HEK293 (cell line): ENCODE results near the gene COL5A3.

Source experiments
- CTCF ChIA-PET: fragments of 350-600 bp; formaldehyde crosslinking; extraction: SDS; loops from one replicate; lab custom pipeline; 2021; ENCODE audit warnings: antibody characterized with exemption; lab: Yijun Ruan, JAX
- POLR2A ChIA-PET: fragments of 300-600 bp; formaldehyde crosslinking; extraction: SDS; loops from one replicate; lab custom pipeline; 2020; ENCODE audit warnings: antibody characterized with exemption, inconsistent platforms; lab: Yijun Ruan, JAX
- H3K27ac ChIP-seq: fragments of 200-500 bp; sonication (Bioruptor generic); 2 replicates; pipeline ENCODE4 v1.5.1; 2014; ENCODE audit warnings: low read depth, low read length, control low read depth, inconsistent platforms; ENCODE audit errors: extremely low read depth
- H3K36me3 ChIP-seq, 2 experiments: fragments of 200-500 bp in 1 of 2; sonication (Bioruptor generic) in 1 of 2; 1 replicate in 1 of 2; 2 replicates in 1 of 2; pipeline ENCODE4 v1.5.1; 2014 to 2017; ENCODE audit warnings: inconsistent platforms in 2 of 2, low read length in 2 of 2; ENCODE audit not compliant: control insufficient read depth in 2 of 2, insufficient read depth in 1 of 2
- H3K4me1 ChIP-seq: fragments of 200-500 bp; sonication (Bioruptor generic); 2 replicates; pipeline ENCODE4 v1.5.1; 2014; ENCODE audit warnings: mild to moderate bottlenecking, low read length, inconsistent platforms; ENCODE audit not compliant: control insufficient read depth, insufficient read depth
- H3K4me3 ChIP-seq: 2 replicates; pipeline ENCODE4 v1.5.1; 2011; ENCODE audit warnings: low read depth, mild to moderate bottlenecking, control low read depth, low read length, moderate library complexity
- H3K9me3 ChIP-seq: fragments of 200-500 bp; sonication (Bioruptor generic); 2 replicates; pipeline ENCODE4 v1.5.1; 2014; ENCODE audit warnings: low read depth, low read length, inconsistent platforms; ENCODE audit not compliant: control insufficient read depth, insufficient read depth
- GFI1B ChIP-seq: fragments of 450-650 bp; formaldehyde crosslinking; IDR thresholded peaks from 2 replicates; pipeline ENCODE4 v1.5.1; 2016; ENCODE audit warnings: missing biosample characterization, missing genetic modification characterization
- GLI2 ChIP-seq: fragments of 450-650 bp; formaldehyde crosslinking; IDR thresholded peaks from 2 replicates; pipeline ENCODE4; 2017; ENCODE audit warnings: missing biosample characterization, missing genetic modification characterization, low read depth, borderline replicate concordance
- PRDM10 ChIP-seq: fragments of 450-650 bp; formaldehyde crosslinking; IDR thresholded peaks from 2 replicates; pipeline ENCODE4 v1.5.1; 2016; ENCODE audit warnings: missing biosample characterization, missing genetic modification characterization
- SP2 ChIP-seq: fragments of 450-650 bp; formaldehyde crosslinking; IDR thresholded peaks from 2 replicates; pipeline ENCODE4 v1.5.1; 2016; ENCODE audit warnings: missing biosample characterization, missing genetic modification characterization
- SP3 ChIP-seq: fragments of 450-650 bp; formaldehyde crosslinking; IDR thresholded peaks from 2 replicates; pipeline ENCODE4 v1.5.1; 2016; ENCODE audit warnings: missing biosample characterization, missing genetic modification characterization
- YY2 ChIP-seq: fragments of 450-650 bp; formaldehyde crosslinking; IDR thresholded peaks from 2 replicates; pipeline ENCODE4 v1.5.1; 2016; ENCODE audit warnings: missing biosample characterization, missing genetic modification characterization
- ZBTB17 ChIP-seq: fragments of 450-650 bp; formaldehyde crosslinking; IDR thresholded peaks from 2 replicates; pipeline ENCODE4 v1.5.1; 2016; ENCODE audit warnings: missing biosample characterization, missing genetic modification characterization
- ZBTB20 ChIP-seq: fragments of 450-650 bp; formaldehyde crosslinking; IDR thresholded peaks from 2 replicates; pipeline ENCODE4 v1.5.1; 2016; ENCODE audit warnings: missing biosample characterization, missing genetic modification characterization
- ZBTB48 ChIP-seq: fragments of 450-650 bp; formaldehyde crosslinking; IDR thresholded peaks from 2 replicates; pipeline ENCODE4 v1.5.1; 2016; ENCODE audit warnings: missing biosample characterization, missing genetic modification characterization
- ZNF175 ChIP-seq: fragments of 450-650 bp; formaldehyde crosslinking; IDR thresholded peaks from 2 replicates; pipeline ENCODE4 v1.5.1; 2016; ENCODE audit warnings: missing biosample characterization, missing genetic modification characterization
- ZNF184 ChIP-seq: fragments of 450-650 bp; IDR thresholded peaks from 2 replicates; pipeline ENCODE4 v1.5.1; 2018; ENCODE audit warnings: missing biosample characterization, mild to moderate bottlenecking, missing genetic modification characterization
- ZNF274 ChIP-seq, 2 experiments: fragments of 200-500 bp in 1 of 2; fragments of 450-650 bp in 1 of 2; sonication (Bioruptor generic) in 1 of 2; formaldehyde crosslinking in 1 of 2; IDR thresholded peaks; 2 replicates each; pipeline versions ENCODE4 v1.5.1 to v1.6.1; 2014 to 2016; ENCODE audit warnings: borderline replicate concordance in 1 of 2, inconsistent platforms in 1 of 2, low read length in 1 of 2, missing biosample characterization in 1 of 2, missing genetic modification characterization in 1 of 2
- ZNF335 ChIP-seq: fragments of 450-650 bp; formaldehyde crosslinking; conservative IDR thresholded peaks from 2 replicates; pipeline ENCODE4 v1.5.1; 2016; ENCODE audit warnings: missing biosample characterization, missing genetic modification characterization
- ZNF416 ChIP-seq: fragments of 450-650 bp; formaldehyde crosslinking; IDR thresholded peaks from 2 replicates; pipeline ENCODE4 v1.5.1; 2016; ENCODE audit warnings: missing biosample characterization, missing genetic modification characterization
- ZNF423 ChIP-seq: fragments of 450-650 bp; formaldehyde crosslinking; IDR thresholded peaks from 2 replicates; pipeline ENCODE4 v1.5.1; 2016; ENCODE audit warnings: missing biosample characterization, missing genetic modification characterization
- ZNF529 ChIP-seq: fragments of 450-650 bp; formaldehyde crosslinking; IDR thresholded peaks from 2 replicates; pipeline ENCODE4 v1.5.1; 2017; ENCODE audit warnings: missing genetic modification characterization, missing biosample characterization; ENCODE audit not compliant: insufficient replicate concordance
- ZNF530 ChIP-seq: fragments of 450-650 bp; formaldehyde crosslinking; IDR thresholded peaks from 2 replicates; pipeline ENCODE4 v1.5.1; 2016; ENCODE audit warnings: low read depth, missing biosample characterization, missing genetic modification characterization
- ZNF692 ChIP-seq: fragments of 450-650 bp; formaldehyde crosslinking; IDR thresholded peaks from 2 replicates; pipeline ENCODE4 v1.5.1; 2016; ENCODE audit warnings: missing biosample characterization, missing genetic modification characterization
- ZNF76 ChIP-seq: fragments of 450-650 bp; formaldehyde crosslinking; IDR thresholded peaks from 2 replicates; pipeline ENCODE4; 2016; ENCODE audit warnings: low read depth, missing biosample characterization, missing genetic modification characterization, borderline replicate concordance
- ZNF792 ChIP-seq: fragments of 450-650 bp; formaldehyde crosslinking; IDR thresholded peaks from 2 replicates; pipeline ENCODE4 v1.5.1; 2016; ENCODE audit warnings: missing biosample characterization, missing genetic modification characterization
- TF ChIP-seq, protein P1 (sequence below): fragments of 450-650 bp; formaldehyde crosslinking; IDR thresholded peaks from 2 replicates; pipeline ENCODE4 v1.5.1; 2016; ENCODE audit warnings: missing biosample characterization, missing genetic modification characterization
- TF ChIP-seq, protein P2 (sequence below): fragments of 450-650 bp; formaldehyde crosslinking; conservative IDR thresholded peaks from 2 replicates; pipeline ENCODE4 v1.5.1; 2016; ENCODE audit warnings: low read depth, missing biosample characterization, missing genetic modification characterization
- TF ChIP-seq, protein P3 (sequence below): fragments of 450-650 bp; IDR thresholded peaks from 2 replicates; pipeline ENCODE4 v1.5.1; 2018; ENCODE audit warnings: missing biosample characterization, missing genetic modification characterization
- TF ChIP-seq, protein P4 (sequence below): fragments of 450-650 bp; formaldehyde crosslinking; IDR thresholded peaks from 2 replicates; pipeline ENCODE4 v1.5.1; 2017; ENCODE audit warnings: missing biosample characterization, mild to moderate bottlenecking, missing genetic modification characterization, moderate library complexity

COL5A3 gene

GRCh38 chr19:9917321-9917720, 93.0 kb downstream of the COL5A3 start:
- CTCF ChIA-PET = no interaction called here
- TF ChIP-seq ZNF423 (no peak), ZNF692 (tag by site-specific recombination) (peak; percentile 26; the same call in 1 of the 2 replicates), ZBTB48 (tag by site-specific recombination) (0 out of 2 replicates have a peak, but pooled peaks have one; percentile 45), GFI1B (tag by site-specific recombination) (no peak), ZNF76 (tag by site-specific recombination) (peak; percentile 84), ZNF530 (no peak), YY2 (tag by site-specific recombination) (no peak), ZNF416 (tag by site-specific recombination) (no peak), ZNF792 (tag by site-specific recombination) (no peak), GLI2 (tag by site-specific recombination) (no peak), ZBTB20 (peak; percentile 68; the same call in 1 of the 2 replicates), ZNF335 (peak; percentile 91; the same call in 1 of the 2 replicates), ZNF529 (tag by site-specific recombination) (no peak), ZNF184 (tag by site-specific recombination) (no peak), ZNF175 (tag by site-specific recombination) (no peak), PRDM10 (tag by site-specific recombination) (peak; percentile 80), ZBTB17 (peak; percentile 84), ZNF274 (IDR thresholded peaks at IDR 0.05; ENCODE audit: low read length) (no peak), ZNF274 (tag by site-specific recombination; IDR thresholded peaks at IDR 0.05; ENCODE audit: borderline replicate concordance) (no peak), SP2 (tag by site-specific recombination) (peak; percentile 61), SP3 (tag by site-specific recombination) (peak; percentile 42)
- TF ChIP-seq, protein P1, sequence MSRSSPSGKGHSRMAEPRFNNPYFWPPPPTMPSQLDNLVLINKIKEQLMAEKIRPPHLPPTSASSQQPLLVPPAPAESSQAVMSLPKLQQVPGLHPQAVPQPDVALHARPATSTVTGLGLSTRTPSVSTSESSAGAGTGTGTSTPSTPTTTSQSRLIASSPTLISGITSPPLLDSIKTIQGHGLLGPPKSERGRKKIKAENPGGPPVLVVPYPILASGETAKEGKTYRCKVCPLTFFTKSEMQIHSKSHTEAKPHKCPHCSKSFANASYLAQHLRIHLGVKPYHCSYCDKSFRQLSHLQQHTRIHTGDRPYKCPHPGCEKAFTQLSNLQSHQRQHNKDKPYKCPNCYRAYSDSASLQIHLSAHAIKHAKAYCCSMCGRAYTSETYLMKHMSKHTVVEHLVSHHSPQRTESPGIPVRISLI = no peak
- TF ChIP-seq, protein P2, sequence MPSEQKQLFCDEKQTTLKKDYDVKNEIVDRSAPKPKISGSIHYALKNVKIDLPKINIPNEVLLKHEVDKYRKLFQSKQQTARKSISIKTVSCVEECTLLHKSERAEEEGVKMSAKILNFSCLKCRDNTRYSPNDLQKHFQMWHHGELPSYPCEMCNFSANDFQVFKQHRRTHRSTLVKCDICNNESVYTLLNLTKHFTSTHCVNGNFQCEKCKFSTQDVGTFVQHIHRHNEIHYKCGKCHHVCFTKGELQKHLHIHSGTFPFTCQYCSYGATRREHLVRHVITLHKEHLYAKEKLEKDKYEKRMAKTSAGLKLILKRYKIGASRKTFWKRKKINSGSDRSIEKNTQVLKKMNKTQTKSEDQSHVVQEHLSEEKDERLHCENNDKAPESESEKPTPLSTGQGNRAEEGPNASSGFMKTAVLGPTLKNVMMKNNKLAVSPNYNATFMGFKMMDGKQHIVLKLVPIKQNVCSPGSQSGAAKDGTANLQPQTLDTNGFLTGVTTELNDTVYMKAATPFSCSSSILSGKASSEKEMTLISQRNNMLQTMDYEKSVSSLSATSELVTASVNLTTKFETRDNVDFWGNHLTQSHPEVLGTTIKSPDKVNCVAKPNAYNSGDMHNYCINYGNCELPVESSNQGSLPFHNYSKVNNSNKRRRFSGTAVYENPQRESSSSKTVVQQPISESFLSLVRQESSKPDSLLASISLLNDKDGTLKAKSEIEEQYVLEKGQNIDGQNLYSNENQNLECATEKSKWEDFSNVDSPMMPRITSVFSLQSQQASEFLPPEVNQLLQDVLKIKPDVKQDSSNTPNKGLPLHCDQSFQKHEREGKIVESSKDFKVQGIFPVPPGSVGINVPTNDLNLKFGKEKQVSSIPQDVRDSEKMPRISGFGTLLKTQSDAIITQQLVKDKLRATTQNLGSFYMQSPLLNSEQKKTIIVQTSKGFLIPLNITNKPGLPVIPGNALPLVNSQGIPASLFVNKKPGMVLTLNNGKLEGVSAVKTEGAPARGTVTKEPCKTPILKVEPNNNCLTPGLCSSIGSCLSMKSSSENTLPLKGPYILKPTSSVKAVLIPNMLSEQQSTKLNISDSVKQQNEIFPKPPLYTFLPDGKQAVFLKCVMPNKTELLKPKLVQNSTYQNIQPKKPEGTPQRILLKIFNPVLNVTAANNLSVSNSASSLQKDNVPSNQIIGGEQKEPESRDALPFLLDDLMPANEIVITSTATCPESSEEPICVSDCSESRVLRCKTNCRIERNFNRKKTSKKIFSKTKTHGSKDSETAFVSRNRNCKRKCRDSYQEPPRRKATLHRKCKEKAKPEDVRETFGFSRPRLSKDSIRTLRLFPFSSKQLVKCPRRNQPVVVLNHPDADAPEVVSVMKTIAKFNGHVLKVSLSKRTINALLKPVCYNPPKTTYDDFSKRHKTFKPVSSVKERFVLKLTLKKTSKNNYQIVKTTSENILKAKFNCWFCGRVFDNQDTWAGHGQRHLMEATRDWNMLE = peak; percentile 49
- TF ChIP-seq, protein P3, sequence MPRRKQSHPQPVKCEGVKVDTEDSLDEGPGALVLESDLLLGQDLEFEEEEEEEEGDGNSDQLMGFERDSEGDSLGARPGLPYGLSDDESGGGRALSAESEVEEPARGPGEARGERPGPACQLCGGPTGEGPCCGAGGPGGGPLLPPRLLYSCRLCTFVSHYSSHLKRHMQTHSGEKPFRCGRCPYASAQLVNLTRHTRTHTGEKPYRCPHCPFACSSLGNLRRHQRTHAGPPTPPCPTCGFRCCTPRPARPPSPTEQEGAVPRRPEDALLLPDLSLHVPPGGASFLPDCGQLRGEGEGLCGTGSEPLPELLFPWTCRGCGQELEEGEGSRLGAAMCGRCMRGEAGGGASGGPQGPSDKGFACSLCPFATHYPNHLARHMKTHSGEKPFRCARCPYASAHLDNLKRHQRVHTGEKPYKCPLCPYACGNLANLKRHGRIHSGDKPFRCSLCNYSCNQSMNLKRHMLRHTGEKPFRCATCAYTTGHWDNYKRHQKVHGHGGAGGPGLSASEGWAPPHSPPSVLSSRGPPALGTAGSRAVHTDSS (tag by site-specific recombination) = peak; percentile 75
- TF ChIP-seq, protein P4, sequence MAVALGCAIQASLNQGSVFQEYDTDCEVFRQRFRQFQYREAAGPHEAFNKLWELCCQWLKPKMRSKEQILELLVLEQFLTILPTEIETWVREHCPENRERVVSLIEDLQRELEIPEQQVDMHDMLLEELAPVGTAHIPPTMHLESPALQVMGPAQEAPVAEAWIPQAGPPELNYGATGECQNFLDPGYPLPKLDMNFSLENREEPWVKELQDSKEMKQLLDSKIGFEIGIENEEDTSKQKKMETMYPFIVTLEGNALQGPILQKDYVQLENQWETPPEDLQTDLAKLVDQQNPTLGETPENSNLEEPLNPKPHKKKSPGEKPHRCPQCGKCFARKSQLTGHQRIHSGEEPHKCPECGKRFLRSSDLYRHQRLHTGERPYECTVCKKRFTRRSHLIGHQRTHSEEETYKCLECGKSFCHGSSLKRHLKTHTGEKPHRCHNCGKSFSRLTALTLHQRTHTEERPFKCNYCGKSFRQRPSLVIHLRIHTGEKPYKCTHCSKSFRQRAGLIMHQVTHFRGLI (tag by site-specific recombination) = no peak
- H3K27ac ChIP-seq = no peak overlapping the region
- POLR2A ChIA-PET = no interaction called here
- no peaks in the 10 kb centered on the region for H3K36me3 ChIP-seq
- no peaks in the 10 kb centered on the region for H3K4me1 ChIP-seq
- no peaks in the 10 kb centered on the region for H3K9me3 ChIP-seq
- no peak overlapping the region for H3K4me3 ChIP-seq
